ENCODE data around the gene KCTD10. TPM values are rescaled to one million over a fixed set of nuclear protein-coding genes. Genes with fewer than 3 reads are reported as not detected.

The KCTD10 gene
- total RNA-seq, 1 experiment from 2014 or later = 44.7 TPM

GRCh38 chr12:109455706-109456105 lies 21.4 kb downstream of the KCTD10 start (continued):
- TF ChIP-seq, protein P1, sequence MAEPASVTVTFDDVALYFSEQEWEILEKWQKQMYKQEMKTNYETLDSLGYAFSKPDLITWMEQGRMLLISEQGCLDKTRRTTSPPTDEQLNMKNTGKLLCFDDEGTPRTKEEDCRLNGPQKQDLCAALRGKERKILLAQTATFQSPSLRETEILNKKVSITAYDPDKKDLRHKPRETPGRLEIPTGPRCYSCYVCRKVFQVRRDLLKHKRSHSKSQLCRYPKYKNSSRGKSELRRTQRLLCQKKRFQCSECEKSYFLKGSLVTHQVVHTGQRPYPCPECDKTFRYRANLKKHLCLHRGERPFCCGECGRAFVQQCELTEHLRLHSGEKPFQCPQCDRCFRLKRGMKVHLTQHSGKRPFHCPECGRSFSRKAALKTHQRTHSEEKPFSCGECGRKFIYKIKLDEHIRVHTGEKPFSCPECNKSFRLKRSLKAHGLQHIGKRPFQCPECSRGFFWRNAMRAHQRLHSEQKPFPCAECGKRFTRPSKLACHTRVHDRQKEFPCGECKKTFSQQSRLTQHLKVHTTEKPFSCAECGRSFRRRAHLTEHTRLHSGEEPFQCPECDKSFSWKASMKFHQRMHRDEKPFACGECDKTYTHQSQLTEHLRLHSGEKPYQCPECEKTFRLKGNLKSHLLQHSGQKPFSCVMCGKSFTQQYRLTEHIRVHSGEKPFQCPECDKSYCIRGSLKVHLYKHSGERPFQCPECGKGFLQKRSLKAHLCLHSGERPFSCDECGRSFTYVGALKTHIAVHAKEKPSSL (CRISPR knock-in tag; conservative IDR thresholded peaks at IDR 0.05) = no peak
- TF ChIP-seq MLX (CRISPR knock-in tag; IDR thresholded peaks at IDR 0.05) (no peak), IRF1 (CRISPR knock-in tag; IDR thresholded peaks at IDR 0.05) (no peak), FOXP1 (CRISPR knock-in tag; IDR thresholded peaks at IDR 0.05; ENCODE audit: borderline replicate concordance) (no peak), MAX (CRISPR knock-in tag; IDR thresholded peaks at IDR 0.05) (no peak)

DNA sequence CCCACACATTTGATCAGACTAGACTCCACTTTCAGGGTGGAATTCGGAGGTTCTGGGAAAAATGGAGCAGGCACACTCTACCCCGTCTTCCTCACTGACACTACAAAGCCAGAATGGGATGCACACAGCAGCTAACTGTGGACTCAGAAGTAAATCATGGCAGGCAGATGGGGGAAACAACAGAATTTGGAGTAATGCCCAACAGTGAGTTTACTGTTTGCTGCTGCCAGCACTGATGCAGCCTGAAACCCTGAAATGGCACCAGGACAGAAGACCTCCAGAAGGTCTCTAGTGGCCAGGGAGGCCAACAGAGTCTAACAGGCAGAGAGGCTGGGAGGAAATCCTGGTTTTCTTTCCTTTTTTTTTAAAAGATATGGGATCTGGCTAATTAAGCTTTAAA lies 24.6 kb downstream of the KCTD10 start:
- DNase-seq (ENCODE audit: low spot score) (no peak), ATAC-seq (no peak)
- peaks cover 73% of the 10 kb centered on the region for H3K36me3 Mint-ChIP-seq
- no peaks in the 10 kb centered on the region for H3K27me3 Mint-ChIP-seq (ENCODE audit: low read depth)
- CTCF ChIA-PET = interaction anchor here (0.6 to 0.9 kb wide), 2 partner anchors 24 to 146 kb away, joined by 3 to 4 read pairs; no protein-coding TSS in a partner anchor
- H3K9me3 Mint-ChIP-seq = no peaks in the 10 kb centered on the region
- TF ChIP-seq, protein P2, sequence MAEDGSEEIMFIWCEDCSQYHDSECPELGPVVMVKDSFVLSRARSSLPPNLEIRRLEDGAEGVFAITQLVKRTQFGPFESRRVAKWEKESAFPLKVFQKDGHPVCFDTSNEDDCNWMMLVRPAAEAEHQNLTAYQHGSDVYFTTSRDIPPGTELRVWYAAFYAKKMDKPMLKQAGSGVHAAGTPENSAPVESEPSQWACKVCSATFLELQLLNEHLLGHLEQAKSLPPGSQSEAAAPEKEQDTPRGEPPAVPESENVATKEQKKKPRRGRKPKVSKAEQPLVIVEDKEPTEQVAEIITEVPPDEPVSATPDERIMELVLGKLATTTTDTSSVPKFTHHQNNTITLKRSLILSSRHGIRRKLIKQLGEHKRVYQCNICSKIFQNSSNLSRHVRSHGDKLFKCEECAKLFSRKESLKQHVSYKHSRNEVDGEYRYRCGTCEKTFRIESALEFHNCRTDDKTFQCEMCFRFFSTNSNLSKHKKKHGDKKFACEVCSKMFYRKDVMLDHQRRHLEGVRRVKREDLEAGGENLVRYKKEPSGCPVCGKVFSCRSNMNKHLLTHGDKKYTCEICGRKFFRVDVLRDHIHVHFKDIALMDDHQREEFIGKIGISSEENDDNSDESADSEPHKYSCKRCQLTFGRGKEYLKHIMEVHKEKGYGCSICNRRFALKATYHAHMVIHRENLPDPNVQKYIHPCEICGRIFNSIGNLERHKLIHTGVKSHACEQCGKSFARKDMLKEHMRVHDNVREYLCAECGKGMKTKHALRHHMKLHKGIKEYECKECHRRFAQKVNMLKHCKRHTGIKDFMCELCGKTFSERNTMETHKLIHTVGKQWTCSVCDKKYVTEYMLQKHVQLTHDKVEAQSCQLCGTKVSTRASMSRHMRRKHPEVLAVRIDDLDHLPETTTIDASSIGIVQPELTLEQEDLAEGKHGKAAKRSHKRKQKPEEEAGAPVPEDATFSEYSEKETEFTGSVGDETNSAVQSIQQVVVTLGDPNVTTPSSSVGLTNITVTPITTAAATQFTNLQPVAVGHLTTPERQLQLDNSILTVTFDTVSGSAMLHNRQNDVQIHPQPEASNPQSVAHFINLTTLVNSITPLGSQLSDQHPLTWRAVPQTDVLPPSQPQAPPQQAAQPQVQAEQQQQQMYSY (CRISPR knock-in tag; IDR thresholded peaks at IDR 0.05) = no peak
- POLR2A ChIA-PET = no interaction called here
- no peak overlapping the region for H3K4me3 Mint-ChIP-seq
- H3K27ac Mint-ChIP-seq = no peak overlapping the region
- peaks cover 7% of the 10 kb centered on the region for H3K4me1 Mint-ChIP-seq

DNA sequence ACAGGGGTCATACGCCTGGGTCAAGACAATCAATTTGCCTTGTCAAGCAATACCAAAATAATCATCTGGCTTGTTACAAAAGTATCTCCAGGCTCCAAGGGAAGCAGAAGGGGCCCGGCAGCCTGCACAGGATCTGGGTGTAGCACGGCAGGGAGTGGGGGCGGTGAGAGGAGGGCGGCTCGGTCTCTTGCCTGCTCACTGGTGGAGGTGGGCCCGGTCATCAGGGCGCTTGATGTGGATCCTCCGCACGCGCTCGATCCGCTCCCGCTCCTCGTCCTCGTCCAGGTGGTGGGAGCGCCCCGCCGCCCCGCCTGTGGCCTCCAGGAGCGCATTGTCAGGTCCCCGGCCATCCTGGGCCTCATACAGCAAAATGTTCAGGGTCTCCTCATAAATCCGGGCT lies 25.7 kb downstream of the KCTD10 start:
- CTCF ChIA-PET = interaction anchor here (0.9 to 1.9 kb wide), 6 partner anchors 7 to 146 kb away, joined by 4 to 11 read pairs (median 6); no protein-coding TSS in a partner anchor
- ATAC-seq = no peak

More for the DNA sequence above, 25.7 kb downstream of the KCTD10 start:
- no peak for TF ChIP-seq ZNF263 (CRISPR knock-in tag; IDR thresholded peaks at IDR 0.05; ENCODE audit: low read depth)
- TF ChIP-seq ATF3 (CRISPR knock-in tag; conservative IDR thresholded peaks at IDR 0.05) = no peak
- no peak for TF ChIP-seq FOXK1 (CRISPR knock-in tag; IDR thresholded peaks at IDR 0.05)
- TF ChIP-seq GRHL2 (CRISPR knock-in tag; IDR thresholded peaks at IDR 0.05; ENCODE audit: insufficient replicate concordance, severe bottlenecking) = no peak
- TF ChIP-seq KAT7 (CRISPR knock-in tag; IDR thresholded peaks at IDR 0.05; ENCODE audit: borderline replicate concordance) = no peak
- no peak for TF ChIP-seq FOXP1 (CRISPR knock-in tag; IDR thresholded peaks at IDR 0.05; ENCODE audit: borderline replicate concordance)
- no peak for TF ChIP-seq ZNF512 (CRISPR knock-in tag; IDR thresholded peaks at IDR 0.05; ENCODE audit: borderline replicate concordance)
- TF ChIP-seq FOXJ3 (CRISPR knock-in tag; IDR thresholded peaks at IDR 0.05; ENCODE audit: borderline replicate concordance) = no peak
- TF ChIP-seq, protein P2 (CRISPR knock-in tag; IDR thresholded peaks at IDR 0.05) = no peak
- TF ChIP-seq, protein P3, sequence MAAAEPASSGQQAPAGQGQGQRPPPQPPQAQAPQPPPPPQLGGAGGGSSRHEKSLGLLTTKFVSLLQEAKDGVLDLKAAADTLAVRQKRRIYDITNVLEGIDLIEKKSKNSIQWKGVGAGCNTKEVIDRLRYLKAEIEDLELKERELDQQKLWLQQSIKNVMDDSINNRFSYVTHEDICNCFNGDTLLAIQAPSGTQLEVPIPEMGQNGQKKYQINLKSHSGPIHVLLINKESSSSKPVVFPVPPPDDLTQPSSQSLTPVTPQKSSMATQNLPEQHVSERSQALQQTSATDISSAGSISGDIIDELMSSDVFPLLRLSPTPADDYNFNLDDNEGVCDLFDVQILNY (CRISPR knock-in tag; IDR thresholded peaks at IDR 0.05) = no peak
- TF ChIP-seq, protein P4, sequence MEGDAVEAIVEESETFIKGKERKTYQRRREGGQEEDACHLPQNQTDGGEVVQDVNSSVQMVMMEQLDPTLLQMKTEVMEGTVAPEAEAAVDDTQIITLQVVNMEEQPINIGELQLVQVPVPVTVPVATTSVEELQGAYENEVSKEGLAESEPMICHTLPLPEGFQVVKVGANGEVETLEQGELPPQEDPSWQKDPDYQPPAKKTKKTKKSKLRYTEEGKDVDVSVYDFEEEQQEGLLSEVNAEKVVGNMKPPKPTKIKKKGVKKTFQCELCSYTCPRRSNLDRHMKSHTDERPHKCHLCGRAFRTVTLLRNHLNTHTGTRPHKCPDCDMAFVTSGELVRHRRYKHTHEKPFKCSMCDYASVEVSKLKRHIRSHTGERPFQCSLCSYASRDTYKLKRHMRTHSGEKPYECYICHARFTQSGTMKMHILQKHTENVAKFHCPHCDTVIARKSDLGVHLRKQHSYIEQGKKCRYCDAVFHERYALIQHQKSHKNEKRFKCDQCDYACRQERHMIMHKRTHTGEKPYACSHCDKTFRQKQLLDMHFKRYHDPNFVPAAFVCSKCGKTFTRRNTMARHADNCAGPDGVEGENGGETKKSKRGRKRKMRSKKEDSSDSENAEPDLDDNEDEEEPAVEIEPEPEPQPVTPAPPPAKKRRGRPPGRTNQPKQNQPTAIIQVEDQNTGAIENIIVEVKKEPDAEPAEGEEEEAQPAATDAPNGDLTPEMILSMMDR (IDR thresholded peaks at IDR 0.05) = no peak
- POLR2A ChIA-PET = no interaction called here
- Mint-ChIP-seq H3K27ac (no peak overlapping the region), H3K27me3 (ENCODE audit: low read depth) (no peaks in the 10 kb centered on the region), H3K36me3 (peaks cover 62% of the 10 kb centered on the region), H3K9me3 (no peaks in the 10 kb centered on the region), H3K4me3 (no peak overlapping the region), H3K4me1 (no peaks in the 10 kb centered on the region)
- DNase-seq (ENCODE audit: low spot score) = no peak
